ENCODE measurements around the gene GTF2A2.

- TF ChIP-seq RAD21 (IDR thresholded peaks at IDR 0.05; ENCODE audit: insufficient read depth, low read depth, low read length): no peak
- no peak for TF ChIP-seq REST (IDR thresholded peaks at IDR 0.05; ENCODE audit: low read depth, low read length)
- no peak for TF ChIP-seq ZSCAN29 (IDR thresholded peaks at IDR 0.05)
- no peak for TF ChIP-seq POLR2A (IDR thresholded peaks at IDR 0.05; ENCODE audit: low read depth, low read length)
- TF ChIP-seq SMAD1 (IDR thresholded peaks at IDR 0.05; ENCODE audit: low read depth, partially characterized antibody): no peak
These were observed 3.3 kb downstream of the GTF2A2 start for GRCh38 chr15:59654046-59654445.
